HL-60/S4 treated with phorbol 12-myristate 13-acetate at 8.2 ng/mL for 4 days and 3 days (cell line): ENCODE measurements around the gene C1orf53.
"Not testable (repeated sequence)": the region's sequence is repeated elsewhere in the genome, so short reads cannot be mapped to it uniquely, and the experiment has no call there.

Experiments
- in situ Hi-C: fragments of 300-500 bp; cut with MboI; formaldehyde crosslinking; loops from 2 replicates; pipeline ENCODE4 v1.15.0; 2022; ENCODE audit warnings: low sequenced_read_pairs

The C1orf53 gene

DNA sequence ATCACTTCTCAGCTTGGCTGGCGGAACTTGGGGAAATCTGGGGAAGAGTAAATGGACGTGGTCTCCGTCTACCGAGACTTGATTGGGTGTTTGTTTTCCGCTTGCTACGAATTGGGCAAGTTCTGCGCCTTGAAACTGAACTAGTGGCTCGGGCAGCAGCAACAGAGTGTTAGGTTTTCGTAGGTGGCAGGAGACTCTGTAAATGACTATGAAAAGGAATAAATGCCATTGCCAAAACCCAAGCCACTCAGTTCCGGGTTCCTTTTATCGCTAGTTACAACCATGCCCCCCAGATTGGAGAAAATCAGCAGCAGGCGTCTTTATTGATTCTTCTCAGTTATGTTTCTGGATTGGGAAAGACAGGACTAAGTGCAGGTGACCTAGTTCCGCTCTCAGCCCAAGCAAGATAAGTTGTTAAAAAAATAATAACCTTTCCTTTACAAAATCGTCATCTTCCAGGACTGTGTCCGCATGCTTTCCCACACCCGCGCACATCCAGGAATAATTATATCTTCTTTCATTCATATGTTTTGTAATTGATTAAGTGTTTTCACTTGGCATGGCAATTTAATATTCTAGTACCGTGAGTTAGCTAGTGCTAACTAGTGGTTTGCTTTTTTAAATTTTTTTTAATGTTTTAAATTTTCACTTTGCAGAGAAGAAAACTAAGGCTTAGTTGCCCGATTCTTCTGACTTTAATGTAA, 18.1 kb downstream of the C1orf53 start:
- in situ Hi-C loops, result no loop called here

DNA sequence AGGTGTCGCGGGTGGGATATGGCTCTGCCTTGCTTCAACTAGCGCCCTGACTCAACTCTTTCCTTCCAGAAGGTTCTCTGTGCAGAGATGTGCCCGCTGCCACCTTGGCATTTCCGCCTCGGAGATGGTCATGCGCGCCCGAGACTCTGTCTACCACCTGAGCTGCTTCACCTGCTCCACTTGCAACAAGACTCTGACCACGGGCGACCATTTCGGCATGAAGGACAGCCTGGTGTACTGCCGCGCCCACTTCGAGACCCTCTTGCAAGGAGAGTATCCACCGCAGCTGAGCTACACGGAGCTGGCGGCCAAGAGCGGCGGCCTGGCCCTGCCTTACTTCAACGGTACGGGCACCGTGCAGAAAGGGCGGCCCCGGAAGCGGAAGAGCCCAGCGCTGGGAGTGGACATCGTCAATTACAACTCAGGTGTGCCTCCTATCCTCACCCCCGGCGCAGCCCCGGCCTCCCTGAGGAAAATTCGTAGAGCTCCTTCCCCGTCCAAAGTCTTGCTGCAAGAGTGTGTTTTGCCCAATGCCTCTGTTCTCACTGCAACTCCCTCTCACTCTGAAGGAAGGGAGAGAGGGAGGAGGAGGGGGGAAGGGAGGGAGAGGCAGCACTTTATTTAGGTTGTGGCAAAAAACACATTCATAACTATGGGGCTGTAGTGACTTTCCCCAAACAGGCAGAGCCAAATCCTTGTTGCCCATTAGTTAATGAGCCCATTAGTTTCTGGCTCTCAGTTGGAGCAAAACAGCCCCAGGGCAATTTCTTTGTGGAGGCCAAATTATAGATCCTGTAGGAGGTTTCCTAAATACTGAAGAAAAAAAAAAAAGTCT, 19.0 kb downstream of the C1orf53 start:
- in situ Hi-C loops, result no loop called here

DNA sequence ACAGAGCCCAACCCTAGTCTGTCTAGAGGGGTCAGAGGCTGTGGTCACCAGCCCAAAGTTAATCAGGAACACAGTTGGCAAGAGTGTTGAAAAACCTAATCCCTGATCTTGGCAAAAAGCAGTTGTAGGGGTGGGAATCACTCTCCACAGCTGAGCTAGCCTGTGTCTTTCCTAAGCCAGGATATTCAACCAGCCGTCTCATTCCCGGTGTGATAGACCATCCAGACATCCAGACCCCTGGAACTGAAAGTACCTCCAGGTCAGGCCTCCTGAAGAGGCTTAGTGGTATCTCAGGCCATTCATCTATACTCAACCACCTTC, 19.6 kb downstream of the C1orf53 start:
- in situ Hi-C loops, result no loop called here

GRCh38 chr1:197923038-197923437, 20.6 kb downstream of the C1orf53 start:
- in situ Hi-C loops, result no loop called here

DNA sequence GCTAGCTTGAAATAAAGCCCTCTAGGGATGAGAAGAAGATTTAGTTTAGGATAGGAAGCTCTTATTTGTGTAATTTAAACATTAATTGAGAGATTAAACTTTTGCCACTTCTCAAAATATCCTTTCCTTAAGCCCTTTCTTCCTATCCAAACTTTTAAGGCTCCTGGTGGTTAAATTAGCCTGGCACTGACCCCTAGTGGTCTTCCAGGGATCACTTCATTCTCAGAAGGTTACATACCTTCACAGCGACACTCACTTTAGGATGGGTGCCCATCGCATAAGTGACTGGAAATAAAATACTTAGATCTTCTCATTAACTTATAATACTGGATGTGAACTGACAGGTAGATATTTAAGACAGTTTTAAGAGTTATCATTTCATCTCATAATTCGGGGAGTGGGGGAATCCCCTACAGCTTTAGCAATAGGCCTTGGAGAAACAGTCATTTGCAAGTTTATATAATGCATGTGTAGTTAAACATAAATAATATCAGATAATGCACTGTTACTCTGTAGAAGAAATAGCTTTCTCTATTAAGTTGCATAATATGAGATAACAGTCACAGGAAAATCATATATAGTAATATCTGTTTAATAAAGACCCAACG, 22.2 kb downstream of the C1orf53 start:
- in situ Hi-C loops, result no loop called here

GRCh38 chr1:197927908-197928665, 25.7 kb downstream of the C1orf53 start:
- in situ Hi-C loops, result no loop called here

DNA sequence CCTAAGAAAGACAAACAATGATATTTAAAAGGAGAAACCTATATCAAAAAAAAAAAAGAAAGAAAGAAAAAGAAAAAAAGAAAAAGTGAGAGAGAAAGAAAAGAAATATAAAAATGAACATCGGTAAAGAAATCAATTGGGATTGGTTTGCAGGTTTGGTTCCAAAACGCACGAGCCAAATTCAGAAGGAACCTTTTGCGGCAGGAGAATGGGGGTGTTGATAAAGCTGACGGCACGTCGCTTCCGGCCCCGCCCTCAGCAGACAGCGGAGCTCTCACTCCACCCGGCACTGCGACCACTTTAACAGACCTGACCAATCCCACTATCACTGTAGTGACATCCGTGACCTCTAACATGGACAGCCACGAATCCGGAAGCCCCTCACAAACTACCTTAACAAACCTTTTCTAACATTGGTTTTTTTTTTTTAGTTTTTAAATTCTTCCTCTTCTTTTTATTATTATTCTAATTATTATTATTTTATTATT, 26.5 kb downstream of the C1orf53 start:
- in situ Hi-C loops, result no loop called here

DNA sequence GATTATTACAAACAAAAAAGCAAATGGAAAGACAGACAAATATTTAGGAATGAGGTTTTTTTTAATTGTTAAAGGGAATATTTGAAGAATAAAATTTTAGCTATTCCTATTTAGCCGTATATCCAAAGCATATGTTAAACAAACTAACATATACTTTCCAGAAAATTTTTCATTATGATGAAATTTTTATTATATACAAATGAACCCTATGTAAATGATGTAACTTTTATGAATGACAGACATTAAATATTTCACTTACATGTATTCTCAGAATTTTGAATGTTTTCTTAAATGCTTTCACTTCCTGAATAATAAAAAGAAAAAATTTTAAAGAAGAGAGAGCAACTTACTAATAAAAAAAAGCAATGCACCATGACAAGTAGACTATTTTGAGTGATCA, 30.6 kb downstream of the C1orf53 start:
- in situ Hi-C loops, result no loop called here

DNA sequence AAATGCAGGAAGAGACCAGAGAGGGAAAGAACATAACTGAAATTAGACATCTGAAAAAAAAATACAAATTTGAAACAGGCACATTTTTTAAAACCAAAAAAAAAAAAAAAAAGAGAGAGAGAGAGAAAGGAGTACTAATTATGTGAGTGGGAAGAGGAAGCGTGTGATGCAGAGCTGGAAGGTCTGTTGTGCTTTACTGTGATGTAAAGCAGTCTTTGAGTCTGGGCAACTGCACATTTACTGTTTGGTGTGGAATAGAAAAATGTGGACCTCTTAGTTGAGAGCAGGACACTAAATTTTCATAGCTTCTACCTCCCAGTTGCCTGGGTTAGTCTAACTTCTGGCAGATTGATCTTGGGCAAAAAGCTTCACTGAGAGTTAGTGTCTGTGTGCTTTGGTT, 31.2 kb downstream of the C1orf53 start:
- in situ Hi-C loops, result no loop called here

GRCh38 chr1:197937381-197937780, 35.0 kb downstream of the C1orf53 start:
- in situ Hi-C loops, result no loop called here

- in situ Hi-C loops, result no loop called here
Observed at GRCh38 chr1:197937892-197938291, 35.5 kb downstream of the C1orf53 start.

DNA sequence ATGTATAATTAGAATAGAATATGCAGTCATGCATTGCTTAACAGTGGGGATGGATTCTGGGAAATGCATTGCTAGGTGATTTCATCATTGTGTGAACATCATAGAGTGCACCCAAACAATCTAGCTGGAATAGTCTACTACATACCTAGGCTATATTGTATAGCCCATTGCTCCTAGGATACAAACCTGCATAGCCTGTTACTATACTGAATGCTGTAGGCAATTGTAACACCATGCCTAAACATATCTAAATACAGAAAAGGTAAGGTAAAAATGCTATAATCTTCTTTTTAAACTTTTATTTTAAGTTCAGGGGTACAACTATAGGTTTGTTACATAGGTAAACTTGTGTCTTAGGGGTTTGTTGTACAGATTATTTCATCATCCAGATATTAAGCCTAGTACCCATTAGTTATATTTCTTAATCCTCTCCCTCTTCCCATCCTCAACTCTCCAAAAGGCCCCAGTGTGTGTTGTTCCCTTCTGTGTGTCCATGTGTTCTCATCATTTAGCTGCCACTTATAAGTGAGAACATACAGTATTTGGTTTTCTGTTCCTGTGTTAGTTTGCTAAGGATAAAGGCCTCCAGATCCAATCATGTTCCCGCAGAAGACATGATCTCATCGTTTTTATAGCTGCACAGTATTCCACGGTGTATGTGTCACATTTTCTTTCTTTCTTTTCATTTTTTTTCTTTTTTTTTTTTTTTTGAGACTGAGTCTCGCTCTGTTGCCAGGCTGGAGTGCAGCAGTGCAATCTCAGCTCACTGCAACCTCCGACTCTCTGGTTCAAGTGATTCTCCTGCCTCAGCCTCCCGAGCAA, 36.9 kb downstream of the C1orf53 start:
- in situ Hi-C loops, result not testable (repeated sequence)

DNA sequence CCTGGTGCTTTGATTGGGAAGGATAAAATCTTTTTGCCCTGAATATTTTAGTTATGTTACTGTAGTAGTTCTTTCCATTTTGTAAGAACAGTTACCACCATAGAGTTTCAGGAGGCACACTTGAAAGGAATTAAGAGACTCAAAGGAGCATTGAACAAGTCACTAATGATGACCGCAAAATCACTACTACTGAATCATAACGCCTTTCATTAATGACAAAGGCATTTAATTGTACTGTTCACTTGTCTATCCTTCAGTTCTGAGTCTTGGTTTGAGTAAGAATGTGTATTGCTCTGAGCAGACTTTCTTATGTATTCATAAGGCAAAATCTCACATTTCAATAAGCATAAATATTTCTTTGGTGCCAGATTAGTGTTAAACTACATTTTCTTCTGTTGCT, 39.6 kb downstream of the C1orf53 start:
- in situ Hi-C loops, result no loop called here

DNA sequence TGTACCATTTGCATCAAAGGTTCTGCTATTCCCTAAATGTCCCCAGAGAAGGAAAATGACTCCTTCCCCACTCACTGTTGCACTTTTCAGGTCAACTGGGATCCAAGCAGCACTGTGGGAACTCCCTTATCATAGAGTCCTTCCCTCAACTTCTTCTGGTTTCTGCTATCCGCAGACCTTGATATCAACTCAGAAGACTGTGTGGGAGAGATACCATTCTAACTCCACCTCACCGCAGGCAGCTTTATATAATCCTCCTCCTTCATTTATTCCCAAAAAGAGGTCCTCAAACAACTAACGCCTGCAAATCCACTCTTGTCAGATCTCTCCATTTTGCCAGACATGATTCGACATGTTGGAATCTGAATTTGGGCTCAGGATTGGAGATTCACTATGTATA, 42.1 kb downstream of the C1orf53 start:
- in situ Hi-C loops, result no loop called here

DNA sequence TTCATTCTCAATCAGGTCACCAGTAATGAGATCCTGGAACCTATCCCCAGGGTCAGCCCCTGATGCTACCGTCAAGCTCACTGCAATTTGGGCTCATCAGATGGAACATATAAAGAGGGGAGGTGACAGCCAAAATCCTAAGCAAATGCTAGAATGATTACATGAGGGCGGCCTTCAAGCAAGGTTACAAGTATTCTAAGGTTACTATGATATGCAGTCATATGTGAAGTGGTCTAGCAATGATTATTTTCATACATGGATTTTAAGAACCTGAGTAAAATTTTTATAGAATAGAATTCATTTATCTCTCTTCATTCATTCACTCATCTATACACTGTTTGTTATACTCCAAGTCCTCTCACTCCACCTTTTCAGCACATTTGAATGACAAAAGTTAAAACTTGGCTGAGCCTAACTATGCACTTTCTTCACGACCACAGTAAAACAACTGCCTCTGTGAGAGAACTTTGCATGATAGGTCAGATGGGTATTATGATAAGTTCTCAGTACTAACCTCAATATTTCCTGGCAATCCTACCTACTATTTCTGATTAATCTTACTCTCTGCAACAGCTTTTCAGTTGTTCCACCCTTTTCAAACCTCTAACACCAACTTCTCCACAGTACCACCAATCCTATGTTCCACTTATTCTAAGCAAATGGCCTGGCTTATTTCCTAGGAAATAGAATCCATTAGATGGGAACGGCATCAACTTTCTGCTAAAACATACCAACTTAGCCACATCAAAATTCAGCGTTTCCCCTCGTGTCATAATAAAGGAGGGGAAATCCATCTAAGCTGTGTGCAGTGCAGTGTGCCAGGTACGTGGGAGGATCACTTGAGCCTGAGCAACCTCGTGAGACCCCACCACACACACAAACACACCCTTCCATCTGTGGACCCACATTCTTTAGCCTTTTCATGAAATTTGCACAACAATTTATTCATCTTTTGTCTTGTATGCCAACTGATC, 46.8 kb downstream of the C1orf53 start:
- in situ Hi-C loops, result no loop called here

DNA sequence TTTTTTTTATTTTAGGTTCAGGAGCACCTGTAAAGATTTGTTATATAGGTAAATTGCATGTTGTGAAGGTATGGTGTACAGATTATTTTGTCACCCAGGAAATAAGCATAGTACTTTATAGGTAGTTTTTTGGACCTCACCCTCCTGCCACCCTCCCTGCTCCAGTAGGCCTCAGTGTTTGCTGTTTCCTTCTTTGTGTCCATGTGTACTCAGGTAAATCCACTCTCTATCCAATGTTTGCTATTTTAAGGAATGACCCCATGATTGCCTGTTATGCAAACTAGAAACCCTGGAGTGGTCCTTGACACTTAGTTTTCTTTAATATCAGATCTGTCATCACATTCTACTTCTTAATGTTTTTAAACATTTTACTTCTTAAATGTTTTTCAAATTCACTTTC, 48.7 kb downstream of the C1orf53 start:
- in situ Hi-C loops, result no loop called here

GRCh38 chr1:197951617-197952175, 49.3 kb downstream of the C1orf53 start:
- in situ Hi-C loops, result no loop called here

- in situ Hi-C loops, result not testable (repeated sequence)
Observed at GRCh38 chr1:197953472-197953871, 51.0 kb downstream of the C1orf53 start.
